Heart left ventricle (tissue), 13 donors: ENCODE measurements around the gene LMAN1L.

Experiments
- CTCF ChIP-seq, 12 donors: fragments of 200-600 bp; sonication (generic) in 4 of 12; IDR thresholded peaks; one replicate each; pipeline versions ENCODE4 v1.5.0 to v1.8.0; 2018 to 2022; ENCODE audit warnings: antibody characterized with exemption in 12 of 12, mild to moderate bottlenecking in 5 of 12
- POLR2A ChIP-seq, 2 donors: fragments of 450-650 bp; IDR thresholded peaks; one replicate each; pipeline ENCODE4 v1.6.1; 2017; ENCODE audit warnings: antibody characterized with exemption in 2 of 2, mild to moderate bottlenecking in 2 of 2, moderate library complexity in 2 of 2
- donor health status: ischemic (EF 13 %, LVEDD 7.1; RV severe dilation, severe dysfunction).
- donor health status: DM: no; HTN: yes; CAD: no.
- donor health status: DM: no; HTN: no; CAD: no.
- donor health status: ischemic (EF 25% LVEDD 6.9; RV normal size, moderate dysfunction).
- donor health status: ischemic (EF 25% LVEDD 5.7; RV mildly dilated, moderate dysfunction).
- donor health status: ischemic (EF 35%, LVEDD 5.7; RV mildly dilated, moderate dysfunction).
- donor health status: nonischemic (EF 11% LVEDD 7.7; RV severe dilation, severe dysfunction).
- donor health status: DM: yes; HTN: yes; CAD: no.
- donor health status: PGD.
- donor health status: ischemic (EF 29% LVEDD 5.4; RV normal size, mild dysfunction).
- donor health status: nonischemic (EF 23%, LVEDD 6.1; RV moderate dilation, normal function).

- TF ChIP-seq CTCF (IDR thresholded peaks at IDR 0.05), result no peak
- no peak for TF ChIP-seq POLR2A (IDR thresholded peaks at IDR 0.05)
Measured at GRCh38 chr15:74829991-74830390, 17.4 kb downstream of the LMAN1L start.
